Neural cell (in vitro differentiated cells): ENCODE measurements around the gene A1BG. TPM values are rescaled to one million over a fixed set of nuclear protein-coding genes. Genes with fewer than 3 reads are reported as not detected.
"Not testable (repeated sequence)": the region's sequence is repeated elsewhere in the genome, so short reads cannot be mapped to it uniquely, and the experiment has no call there.

ENCODE experiments used
- H2AFZ ChIP-seq: fragments of 200-600, 300-800 bp; sonication (generic), shearing (Covaris generic); 2 replicates; pipeline ENCODE4 v1.6.0; 2014; ENCODE audit warnings: low read depth, mild to moderate bottlenecking, antibody characterized with exemption, low read length, moderate library complexity
- H3F3A ChIP-seq: fragments of 200-600 bp; shearing (Covaris generic); 2 replicates; pipeline ENCODE4 v1.6.1; 2016; ENCODE audit warnings: mild to moderate bottlenecking, moderate library complexity, mixed read lengths, antibody characterized with exemption, low read length; ENCODE audit not compliant: insufficient read depth, poor library complexity, severe bottlenecking
- H3K27ac ChIP-seq: fragments of 200-600, 300-800 bp; sonication (generic), shearing (Covaris generic); 2 replicates; pipeline ENCODE4 v1.5.1; 2014; ENCODE audit warnings: mild to moderate bottlenecking, low read length, moderate library complexity
- H3K27me3 ChIP-seq: fragments of 300-800, 200-600 bp; sonication (generic), shearing (Covaris generic); 2 replicates; pipeline ENCODE4 v1.6.0; 2014; ENCODE audit warnings: mild to moderate bottlenecking, low read depth, low read length, moderate library complexity; ENCODE audit not compliant: insufficient read depth
- H3K36me3 ChIP-seq: fragments of 300-800, 200-600 bp; sonication (generic), shearing (Covaris generic); 2 replicates; pipeline ENCODE4 v1.5.1; 2014; ENCODE audit warnings: mild to moderate bottlenecking, antibody characterized with exemption, low read length, moderate library complexity; ENCODE audit not compliant: insufficient read depth
- H3K4me2 ChIP-seq: fragments of 300-800, 200-600 bp; sonication (generic), shearing (Covaris generic); 2 replicates; pipeline ENCODE4 v1.6.0; 2014; ENCODE audit warnings: mild to moderate bottlenecking, low read length
- H3K4me3 ChIP-seq: fragments of 300-800, 200-600 bp; sonication (generic), shearing (Covaris generic); 2 replicates; pipeline ENCODE4 v1.5.1; 2014; ENCODE audit warnings: mild to moderate bottlenecking, low read length, moderate library complexity
- H3K79me2 ChIP-seq: fragments of 200-600 bp; shearing (Covaris generic); replicated peaks from 2 replicates; pipeline ENCODE4 v1.6.0; 2014; ENCODE audit warnings: mild to moderate bottlenecking, low read length, moderate library complexity; ENCODE audit not compliant: insufficient read depth
- H3K9ac ChIP-seq: fragments of 300-800, 200-600 bp; sonication (generic), shearing (Covaris generic); 2 replicates; pipeline ENCODE4 v1.6.1; 2016; ENCODE audit warnings: mild to moderate bottlenecking, low read length, mixed read lengths
- H3K9me2 ChIP-seq: fragments of 200-600 bp; shearing (Covaris generic); 2 replicates; pipeline ENCODE4 v1.6.1; 2016; ENCODE audit warnings: mild to moderate bottlenecking, low read length, mixed read lengths; ENCODE audit not compliant: insufficient read depth
- H3K9me3 ChIP-seq: fragments of 200-600, 300-800 bp; sonication (generic), shearing (Covaris generic); 2 replicates; pipeline ENCODE4 v1.6.1; 2016; ENCODE audit warnings: mild to moderate bottlenecking, mixed run types, low read length, moderate library complexity, mixed read lengths
- H4K20me1 ChIP-seq: fragments of 200-600 bp; shearing (Covaris generic); 2 replicates; pipeline ENCODE4 v1.6.1; 2016; ENCODE audit warnings: mild to moderate bottlenecking, mixed run types; ENCODE audit not compliant: insufficient read depth
- CTCF ChIP-seq: fragments of 450-650 bp; IDR thresholded peaks from 2 replicates; pipeline ENCODE4 v1.5.1; 2014; ENCODE audit warnings: antibody characterized with exemption, mild to moderate bottlenecking, moderate library complexity; ENCODE audit not compliant: poor library complexity, severe bottlenecking
- EP300 ChIP-seq: fragments of 450-650 bp; conservative IDR thresholded peaks from 2 replicates; pipeline ENCODE4 v1.6.1; 2014; ENCODE audit warnings: antibody characterized with exemption, mild to moderate bottlenecking, moderate library complexity; ENCODE audit not compliant: poor library complexity, severe bottlenecking
- EZH2 ChIP-seq: fragments of 200-600, 300-800 bp; shearing (Covaris generic), sonication (generic); IDR thresholded peaks from 2 replicates; pipeline ENCODE4 v1.6.1; 2014; ENCODE audit warnings: antibody characterized with exemption, low read length, borderline replicate concordance, mild to moderate bottlenecking; ENCODE audit not compliant: insufficient read depth, poor library complexity, severe bottlenecking
- MXI1 ChIP-seq: fragments of 450-650 bp; conservative IDR thresholded peaks from 2 replicates; pipeline ENCODE4 v1.6.1; 2014; ENCODE audit warnings: antibody characterized with exemption, mild to moderate bottlenecking; ENCODE audit not compliant: poor library complexity, severe bottlenecking
- POLR2AphosphoS5 ChIP-seq: IDR thresholded peaks from 2 replicates; pipeline ENCODE4 v1.6.1; 2012
- RAD21 ChIP-seq: fragments of 450-650 bp; conservative IDR thresholded peaks from 2 replicates; pipeline ENCODE4 v1.6.1; 2014; ENCODE audit warnings: antibody characterized with exemption, mild to moderate bottlenecking, moderate library complexity
- REST ChIP-seq: IDR thresholded peaks from 2 replicates; pipeline ENCODE4 v1.6.1; 2012; ENCODE audit warnings: borderline replicate concordance
- SMC3 ChIP-seq: fragments of 450-650 bp; conservative IDR thresholded peaks from 2 replicates; pipeline ENCODE4 v1.6.1; 2014; ENCODE audit warnings: antibody characterized with exemption, mild to moderate bottlenecking, moderate library complexity; ENCODE audit not compliant: poor library complexity
- TAF1 ChIP-seq: IDR thresholded peaks from 2 replicates; pipeline ENCODE4 v1.6.1; 2012; ENCODE audit warnings: low read depth
- polyA plus RNA-seq: library from polyadenylated mRNA; depleted of rRNA; stranded (reverse); fragments of >200 nt; gene quantifications from 2 replicates; pipeline ENCODE4 v1.2.3, GENCODE V29; 2014

A1BG gene
- polyA plus RNA-seq, 1 donor from 2014 or later, result 40.0 TPM

GRCh38 chr19:58310685-58311084 lies 42.6 kb downstream of the A1BG start:
- H3K36me3 ChIP-seq, result peaks cover 31% of the 10 kb centered on the region
- TF ChIP-seq CTCF (peak; percentile 40), RAD21 (peak; percentile 17), SMC3 (peak; percentile 28)
- H3K4me2 ChIP-seq, H3K27me3 ChIP-seq, H3K4me3 ChIP-seq, H2AFZ ChIP-seq, H3K9me3 ChIP-seq, H4K20me1 ChIP-seq, H3K9me2 ChIP-seq, H3K9ac ChIP-seq, H3K27ac ChIP-seq, H3F3A ChIP-seq: not testable (repeated sequence)
- peaks cover 20% of the 10 kb centered on the region for H3K79me2 ChIP-seq

- no peak for TF ChIP-seq SMC3
- TF ChIP-seq TAF1, result no peak
- TF ChIP-seq POLR2AphosphoS5, result no peak
- no peak for TF ChIP-seq RAD21
- no peak for TF ChIP-seq EZH2
- TF ChIP-seq REST, result no peak
- TF ChIP-seq MXI1, result no peak
- TF ChIP-seq EP300, result no peak
- no peak for TF ChIP-seq CTCF
- H3K36me3 ChIP-seq, result peaks cover 22% of the 10 kb centered on the region
- H3F3A ChIP-seq, result no peaks in the 10 kb centered on the region
- no peaks in the 10 kb centered on the region for H3K9me2 ChIP-seq
- H4K20me1 ChIP-seq, result no peaks in the 10 kb centered on the region
- no peak overlapping the region for H3K4me3 ChIP-seq
- no peak overlapping the region for H3K9ac ChIP-seq
- H3K4me2 ChIP-seq, result no peak overlapping the region
- H3K9me3 ChIP-seq, result no peaks in the 10 kb centered on the region
- H3K27me3 ChIP-seq, result no peaks in the 10 kb centered on the region
- no peak overlapping the region for H2AFZ ChIP-seq
- no peak overlapping the region for H3K27ac ChIP-seq
- H3K79me2 ChIP-seq, result peaks cover 31% of the 10 kb centered on the region
These were observed 45.6 kb downstream of the A1BG start for GRCh38 chr19:58307736-58308135.
